ENCODE data around the gene FAM83F. TPM values are rescaled to one million over a fixed set of nuclear protein-coding genes. Genes with fewer than 3 reads are reported as not detected.
"Not testable (repeated sequence)": the region's sequence is repeated elsewhere in the genome, so short reads cannot be mapped to it uniquely, and the experiment has no call there.

Gene FAM83F
- polyA plus RNA-seq, 4 donors: 1.9 to 3.2 (median 2.5) TPM

GRCh38 chr22:40009951-40010671 is 15.4 kb downstream of the FAM83F start:
- no peak for DNase-seq (ENCODE audit: low read depth in 4 of 4, low spot score in 2 of 4)

- no peak for DNase-seq (ENCODE audit: low read depth in 4 of 4, low spot score in 2 of 4)
Measured at GRCh38 chr22:40010746-40011145, 16.0 kb downstream of the FAM83F start.

- DNase-seq (ENCODE audit: low read depth in 4 of 4, low spot score in 2 of 4): no peak
Measured at GRCh38 chr22:40014667-40015248, 20.0 kb downstream of the FAM83F start.

- no peak for DNase-seq (ENCODE audit: low read depth in 4 of 4, low spot score in 2 of 4)
Measured at GRCh38 chr22:40015358-40015976, 20.7 kb downstream of the FAM83F start.

GRCh38 chr22:40018051-40018450 is 23.3 kb downstream of the FAM83F start:
- no peak for DNase-seq (ENCODE audit: low read depth in 4 of 4, low spot score in 2 of 4)

- no peak for DNase-seq (ENCODE audit: low read depth in 4 of 4, low spot score in 2 of 4)
Measured at GRCh38 chr22:40019100-40019499, 24.3 kb downstream of the FAM83F start.

GRCh38 chr22:40020956-40021355 is 26.2 kb downstream of the FAM83F start:
- DNase-seq (ENCODE audit: low read depth in 4 of 4, low spot score in 2 of 4): no peak

GRCh38 chr22:40021401-40022000 is 26.7 kb downstream of the FAM83F start:
- no peak for DNase-seq (ENCODE audit: low read depth in 4 of 4, low spot score in 2 of 4)

GRCh38 chr22:40022536-40023240 is 27.9 kb downstream of the FAM83F start:
- DNase-seq (ENCODE audit: low read depth in 4 of 4, low spot score in 2 of 4): no peak

GRCh38 chr22:40023341-40023841 is 28.6 kb downstream of the FAM83F start:
- no peak for DNase-seq (ENCODE audit: low read depth in 4 of 4, low spot score in 2 of 4)

GRCh38 chr22:40024201-40025061 is 29.7 kb downstream of the FAM83F start:
- DNase-seq (ENCODE audit: low read depth in 4 of 4, low spot score in 2 of 4): no peak

GRCh38 chr22:40025062-40025379 is 30.3 kb downstream of the FAM83F start:
- DNase-seq (ENCODE audit: low read depth in 4 of 4, low spot score in 2 of 4): not testable (repeated sequence)

- DNase-seq (ENCODE audit: low read depth in 4 of 4, low spot score in 2 of 4): no peak
Measured at GRCh38 chr22:40025856-40026255, 31.1 kb downstream of the FAM83F start.

- DNase-seq (ENCODE audit: low read depth in 4 of 4, low spot score in 2 of 4): no peak
Measured at GRCh38 chr22:40026641-40027040, 31.9 kb downstream of the FAM83F start.

GRCh38 chr22:40027191-40028097 is 32.7 kb downstream of the FAM83F start:
- DNase-seq (ENCODE audit: low read depth in 4 of 4, low spot score in 2 of 4): no peak

GRCh38 chr22:40028098-40028425 is 33.3 kb downstream of the FAM83F start:
- no peak for DNase-seq (ENCODE audit: low read depth in 4 of 4, low spot score in 2 of 4)

- no peak for DNase-seq (ENCODE audit: low read depth in 4 of 4, low spot score in 2 of 4)
Measured at GRCh38 chr22:40029189-40029890, 34.6 kb downstream of the FAM83F start.

GRCh38 chr22:40030026-40030757 is 35.4 kb downstream of the FAM83F start:
- DNase-seq (ENCODE audit: low read depth in 4 of 4, low spot score in 2 of 4): no peak

All from left renal cortex interstitium (tissue), 4 donors.